ENCODE measurements around the gene MOV10.

Gene MOV10

GRCh38 chr1:112675728-112676381 lies 1.4 kb downstream of the MOV10 start:
- no peak for DNase-seq

GRCh38 chr1:112676543-112676942 lies 2.1 kb downstream of the MOV10 start:
- DNase-seq, result no peak

- no peak for DNase-seq
Observed at GRCh38 chr1:112677501-112677900, 3.0 kb downstream of the MOV10 start.

GRCh38 chr1:112678605-112679004 lies 4.1 kb downstream of the MOV10 start:
- no peak for DNase-seq

GRCh38 chr1:112685913-112686312 lies 11.5 kb downstream of the MOV10 start:
- no peak for DNase-seq

- DNase-seq, result no peak
Observed at GRCh38 chr1:112686417-112686816, 12.0 kb downstream of the MOV10 start.

GRCh38 chr1:112686835-112687234 lies 12.4 kb downstream of the MOV10 start:
- no peak for DNase-seq

GRCh38 chr1:112687361-112687760 lies 12.9 kb downstream of the MOV10 start:
- DNase-seq, result no peak

- no peak for DNase-seq
Observed at GRCh38 chr1:112687785-112688496, 13.5 kb downstream of the MOV10 start.

GRCh38 chr1:112688781-112689193 lies 14.3 kb downstream of the MOV10 start:
- no peak for DNase-seq

- no peak for DNase-seq
Observed at GRCh38 chr1:112689196-112689841, 14.9 kb downstream of the MOV10 start.

- DNase-seq, result no peak
Observed at GRCh38 chr1:112689842-112690237, 15.4 kb downstream of the MOV10 start.

GRCh38 chr1:112692681-112693080 lies 18.2 kb downstream of the MOV10 start:
- DNase-seq, result no peak

GRCh38 chr1:112693821-112694220 lies 19.4 kb downstream of the MOV10 start:
- DNase-seq, result no peak

GRCh38 chr1:112694363-112694929 lies 20.0 kb downstream of the MOV10 start:
- DNase-seq, result no peak

- DNase-seq, result no peak
Observed at GRCh38 chr1:112695276-112695675, 20.8 kb downstream of the MOV10 start.

GRCh38 chr1:112696578-112697314 lies 22.3 kb downstream of the MOV10 start:
- no peak for DNase-seq

GRCh38 chr1:112697781-112698201 lies 23.3 kb downstream of the MOV10 start:
- DNase-seq, result no peak

- DNase-seq, result no peak
Observed at GRCh38 chr1:112698366-112699310, 24.2 kb downstream of the MOV10 start.

GRCh38 chr1:112699425-112700144 lies 25.1 kb downstream of the MOV10 start:
- DNase-seq, result no peak

Data from CD4-positive, alpha-beta T cell treated with Interleukin-17A for 4 hours (primary cell).